DND-41 (cell line): Measurements from ENCODE around the gene TMEM215.

Source experiments
- ATAC-seq: fragments of 200-7000 bp; cut with Tn5 transposase; 3 replicates; pipeline ENCODE4 v1.9.1; 2021; ENCODE audit warnings: low read depth; ENCODE audit not compliant: insufficient read depth
- DNase-seq: peaks from one replicate; pipeline ENCODE4 v3.0.0-alpha.2; 2020
- H2AFZ ChIP-seq: 2 replicates; pipeline ENCODE4 v1.6.0; 2012; ENCODE audit warnings: low read depth, low read length
- H3K27ac ChIP-seq: 2 replicates; pipeline ENCODE4 v1.5.1; 2012; ENCODE audit warnings: low read length, inconsistent platforms
- H3K27me3 ChIP-seq: fragments of 200-600 bp; sonication (generic); 2 replicates; pipeline ENCODE4 v1.6.0; 2012; ENCODE audit warnings: low read length, mild to moderate bottlenecking, inconsistent platforms; ENCODE audit not compliant: insufficient read depth, poor library complexity
- H3K36me3 ChIP-seq: 2 replicates; pipeline ENCODE4 v1.5.1; 2012; ENCODE audit warnings: low read length, inconsistent platforms; ENCODE audit not compliant: insufficient read depth
- H3K4me1 ChIP-seq: 2 replicates; pipeline ENCODE4 v1.5.1; 2012; ENCODE audit warnings: mild to moderate bottlenecking, low read length; ENCODE audit not compliant: insufficient read depth
- H3K4me2 ChIP-seq: 2 replicates; pipeline ENCODE4 v1.6.0; 2012; ENCODE audit warnings: mild to moderate bottlenecking, moderate library complexity, low read length, inconsistent platforms; ENCODE audit not compliant: insufficient read depth
- H3K4me3 ChIP-seq, 2 experiments: fragments of 200-600 bp in 1 of 2; shearing (Covaris generic) in 1 of 2; 2 replicates each; pipeline ENCODE4 v1.5.1; 2012 to 2016; ENCODE audit warnings: inconsistent platforms in 2 of 2, low read length in 2 of 2, mild to moderate bottlenecking in 2 of 2, low read depth in 1 of 2, moderate library complexity in 1 of 2
- H3K79me2 ChIP-seq: 2 replicates; pipeline ENCODE4 v1.6.0; 2012; ENCODE audit warnings: low read length, inconsistent platforms; ENCODE audit not compliant: insufficient read depth
- H3K9ac ChIP-seq: 2 replicates; pipeline ENCODE4 v1.6.0; 2012; ENCODE audit warnings: low read depth, mild to moderate bottlenecking, inconsistent platforms, low read length, moderate library complexity
- H3K9me3 ChIP-seq: 2 replicates; pipeline ENCODE4 v1.5.1; 2012; ENCODE audit warnings: low read length, moderate library complexity, mild to moderate bottlenecking, inconsistent platforms; ENCODE audit not compliant: insufficient read depth, severe bottlenecking
- H4K20me1 ChIP-seq: 2 replicates; pipeline ENCODE4 v1.6.0; 2012; ENCODE audit warnings: low read length; ENCODE audit not compliant: insufficient read depth
- CTCF ChIP-seq: IDR thresholded peaks from 2 replicates; pipeline ENCODE4 v1.5.1; 2012; ENCODE audit warnings: borderline replicate concordance, low read length, moderate library complexity, mild to moderate bottlenecking; ENCODE audit not compliant: poor library complexity, severe bottlenecking; ENCODE audit errors: extremely low read depth
- EZH2 ChIP-seq: IDR thresholded peaks from 3 replicates; pipeline ENCODE4 v1.6.1; 2012; ENCODE audit warnings: borderline replicate concordance, low read depth, mild to moderate bottlenecking, moderate library complexity, low read length, inconsistent platforms; ENCODE audit not compliant: severe bottlenecking

TMEM215 gene

GRCh38 chr9:32823551-32823950, 40.2 kb downstream of the TMEM215 start:
- no peaks in the 10 kb centered on the region for H3K27me3 ChIP-seq
- no peaks in the 10 kb centered on the region for H4K20me1 ChIP-seq
- TF ChIP-seq CTCF (no peak), EZH2 (no peak)
- H3K4me3 ChIP-seq = no peak overlapping the region
- DNase-seq (no peak), ATAC-seq (no peak)
- no peak overlapping the region for H3K27ac ChIP-seq
- no peak overlapping the region for H3K4me2 ChIP-seq
- no peaks in the 10 kb centered on the region for H3K9me3 ChIP-seq
- H3K4me1 ChIP-seq = no peaks in the 10 kb centered on the region
- H2AFZ ChIP-seq = no peak overlapping the region
- no peaks in the 10 kb centered on the region for H3K36me3 ChIP-seq
- no peak overlapping the region for H3K9ac ChIP-seq
- no peaks in the 10 kb centered on the region for H3K79me2 ChIP-seq

- Histone ChIP-seq H3K4me2 (no peak overlapping the region), H3K9me3 (no peaks in the 10 kb centered on the region), H3K4me1 (no peaks in the 10 kb centered on the region), H3K27ac (no peak overlapping the region), H4K20me1 (no peaks in the 10 kb centered on the region), H3K79me2 (no peaks in the 10 kb centered on the region), H3K4me3 (no peak overlapping the region), H3K9ac (no peak overlapping the region), H2AFZ (no peak overlapping the region), H3K36me3 (no peaks in the 10 kb centered on the region), H3K27me3 (no peaks in the 10 kb centered on the region)
- DNase-seq (no peak), ATAC-seq (no peak)
- TF ChIP-seq EZH2 = no peak
- no peak for TF ChIP-seq CTCF
These were observed 41.9 kb downstream of the TMEM215 start for GRCh38 chr9:32825203-32825602.

- no peak overlapping the region for H3K4me2 ChIP-seq
- TF ChIP-seq CTCF (no peak), EZH2 (no peak)
- ATAC-seq (no peak), DNase-seq (no peak)
- H4K20me1 ChIP-seq = no peaks in the 10 kb centered on the region
- no peaks in the 10 kb centered on the region for H3K9me3 ChIP-seq
- no peaks in the 10 kb centered on the region for H3K79me2 ChIP-seq
- no peak overlapping the region for H2AFZ ChIP-seq
- H3K9ac ChIP-seq = no peak overlapping the region
- H3K27ac ChIP-seq = no peak overlapping the region
- H3K27me3 ChIP-seq = no peaks in the 10 kb centered on the region
- H3K4me1 ChIP-seq = no peaks in the 10 kb centered on the region
- H3K36me3 ChIP-seq = no peaks in the 10 kb centered on the region
- no peak overlapping the region for H3K4me3 ChIP-seq
These were observed 45.5 kb downstream of the TMEM215 start for GRCh38 chr9:32828861-32829260.

- no peak for TF ChIP-seq CTCF
- no peak for TF ChIP-seq EZH2
These were observed 49.0 kb downstream of the TMEM215 start for GRCh38 chr9:32832346-32832745.

More at GRCh38 chr9:32832346-32832745, 49.0 kb downstream of the TMEM215 start:
- Histone ChIP-seq H3K27me3 (no peaks in the 10 kb centered on the region), H2AFZ (no peak overlapping the region), H3K36me3 (no peaks in the 10 kb centered on the region), H3K27ac (no peak overlapping the region), H3K79me2 (no peaks in the 10 kb centered on the region), H3K4me2 (no peak overlapping the region), H3K4me1 (no peaks in the 10 kb centered on the region), H4K20me1 (no peaks in the 10 kb centered on the region), H3K9ac (no peak overlapping the region), H3K9me3 (no peaks in the 10 kb centered on the region), H3K4me3 (no peak overlapping the region)
- DNase-seq = no peak
- no peak for ATAC-seq
